Activated CD4-positive, alpha-beta T cell treated with anti-CD3 and anti-CD28 coated beads, Interleukin-2, amount 50 U/mL, for 4 hours (primary cell): ENCODE results near the gene KIF3A.

Experiments
- DNase-seq, 2 experiments: peaks; one replicate each; pipeline ENCODE4 v3.0.0-alpha.2; 2020

KIF3A gene

GRCh38 chr5:132659598-132660493 is 77.5 kb downstream of the KIF3A start:
- no peak for DNase-seq

- no peak for DNase-seq
These were observed 78.7 kb downstream of the KIF3A start for GRCh38 chr5:132658381-132659302.

GRCh38 chr5:132657676-132658380 is 79.5 kb downstream of the KIF3A start, which contains the start of gene IL13:
Gene IL13, plus strand, starts transcription at chr5:132658173. Its CDS starts 14 bp downstream, at chr5:132658187.
- no peak for DNase-seq

- no peak for DNase-seq
These were observed 80.5 kb downstream of the KIF3A start for GRCh38 chr5:132656774-132657355.

- DNase-seq: peak; percentile 32 to 42
These were observed 81.2 kb downstream of the KIF3A start for GRCh38 chr5:132655821-132656773.

- DNase-seq: no peak
These were observed 83.6 kb downstream of the KIF3A start for GRCh38 chr5:132653716-132654115.

GRCh38 chr5:132651838-132652469 is 85.4 kb downstream of the KIF3A start:
- no peak for DNase-seq

- no peak for DNase-seq
These were observed 89.0 kb downstream of the KIF3A start for GRCh38 chr5:132648355-132648754.

- no peak for DNase-seq
These were observed 89.9 kb downstream of the KIF3A start for GRCh38 chr5:132647473-132647872.

- no peak for DNase-seq
These were observed 90.6 kb downstream of the KIF3A start for GRCh38 chr5:132646583-132647266.

- DNase-seq: no peak
These were observed 93.2 kb downstream of the KIF3A start for GRCh38 chr5:132644177-132644576.
